Right renal pelvis (tissue), 4 donors: ENCODE measurements around the gene LARP4. TPM values are rescaled to one million over a fixed set of nuclear protein-coding genes. Genes with fewer than 3 reads are reported as not detected.
"Not testable (repeated sequence)": the region's sequence is repeated elsewhere in the genome, so short reads cannot be mapped to it uniquely, and the experiment has no call there.

Source experiments
- DNase-seq, 4 donors: peaks; one replicate each; pipeline ENCODE4 v3.0.0-alpha.2; 2013; ENCODE audit warnings: low read depth in 4 of 4, low spot score in 3 of 4, missing footprints in 1 of 4
- polyA plus RNA-seq, 4 donors: library from polyadenylated mRNA; unstranded; fragments of 120-200 nt; gene quantifications; one replicate each; pipeline ENCODE4 v1.2.1, GENCODE V29; 2013; ENCODE audit not compliant: insufficient read length in 4 of 4

LARP4 gene
- polyA plus RNA-seq, 4 donors: 35.4 to 48.7 (median 47.2) TPM

DNA sequence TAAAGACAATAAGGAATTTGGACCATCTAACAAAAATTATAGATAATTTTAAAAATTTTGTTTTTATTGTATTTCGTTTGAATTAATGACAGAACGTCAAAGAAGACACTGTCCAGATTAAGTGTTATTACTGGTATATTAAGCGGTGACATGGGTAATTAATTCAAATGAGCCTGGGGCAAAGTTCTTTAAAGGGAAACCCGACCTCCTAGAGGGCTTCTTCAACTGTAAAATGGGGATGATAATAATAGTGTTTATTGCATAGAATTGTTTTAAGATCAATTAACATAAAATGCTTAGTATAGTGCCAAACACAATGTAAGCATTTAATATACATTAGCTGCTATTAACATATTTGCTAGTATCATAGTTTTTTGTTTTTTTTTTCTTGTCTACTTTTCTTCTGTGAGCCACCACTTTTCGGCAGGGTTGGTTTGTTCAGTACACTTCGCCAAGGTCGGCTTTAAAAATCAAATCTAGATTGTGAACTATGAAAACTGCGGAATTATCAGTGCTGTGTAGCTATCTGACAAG is 514 bp upstream of the LARP4 start:
- DNase-seq: no peak

- DNase-seq: peak in 3 of 4 donors; percentile 33 to 44 (median 41)
Observed at GRCh38 chr12:50401500-50402081, 906 bp downstream of the LARP4 start.

- no peak for DNase-seq
Observed at GRCh38 chr12:50402264-50403000, 1.7 kb downstream of the LARP4 start.

- no peak for DNase-seq
Observed at GRCh38 chr12:50403001-50403440, 2.3 kb downstream of the LARP4 start.

GRCh38 chr12:50404307-50404706 is 3.6 kb downstream of the LARP4 start:
- no peak for DNase-seq

DNA sequence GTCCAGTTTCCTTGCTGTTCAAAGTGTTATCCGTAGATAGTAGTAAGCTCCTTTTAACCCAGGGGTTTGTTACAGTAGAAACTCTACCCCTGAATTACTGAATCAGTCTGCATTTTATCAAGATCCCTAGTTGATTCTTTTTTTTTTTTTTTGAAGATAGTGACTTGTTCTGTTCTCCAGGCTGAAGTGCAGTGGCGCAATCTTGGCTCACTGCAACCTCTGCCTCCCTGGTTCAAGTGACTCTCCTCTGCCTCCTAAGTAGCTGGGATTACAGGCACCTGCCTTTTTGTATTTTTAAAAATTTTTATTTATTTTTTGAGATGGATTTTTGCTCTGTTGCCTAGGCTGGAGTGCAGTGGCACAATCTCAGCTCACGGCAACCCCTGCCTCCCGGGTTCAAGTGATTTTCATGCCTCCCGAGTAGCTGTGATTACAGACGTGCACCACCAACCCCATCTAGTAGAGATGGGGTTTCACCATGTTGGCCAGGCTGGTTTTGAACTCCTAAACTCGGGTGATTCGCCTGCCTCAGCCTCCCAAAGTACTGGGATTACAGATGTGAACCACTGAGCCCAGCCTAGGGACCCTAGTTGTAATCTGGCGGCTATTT is 10.5 kb downstream of the LARP4 start:
- no peak for DNase-seq

- no peak for DNase-seq
Observed at GRCh38 chr12:50415899-50416479, 15.3 kb downstream of the LARP4 start.

GRCh38 chr12:50419112-50419909 is 18.6 kb downstream of the LARP4 start:
- DNase-seq: no peak

DNA sequence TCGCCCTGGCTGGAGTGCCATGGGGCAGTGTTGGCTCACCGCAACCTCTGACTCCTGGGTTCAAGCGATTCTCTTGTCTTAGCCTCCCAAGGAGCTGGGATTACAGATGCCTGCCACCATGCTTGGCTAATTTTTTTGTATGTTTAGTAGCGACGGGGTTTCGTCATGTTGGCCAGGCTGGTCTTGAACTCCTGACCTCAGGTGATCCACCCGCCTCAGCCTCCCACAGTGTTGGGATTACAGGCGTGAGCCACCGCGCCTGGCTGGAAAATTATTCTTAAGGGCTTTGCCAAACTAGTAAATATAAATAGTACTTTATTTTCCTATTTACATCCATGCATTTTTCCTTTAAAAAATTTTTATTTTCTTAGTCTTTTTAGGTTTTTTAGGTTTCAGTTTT is 22.2 kb downstream of the LARP4 start:
- DNase-seq: not testable (repeated sequence)

- not testable (repeated sequence) for DNase-seq
Observed at GRCh38 chr12:50423342-50423741, 22.7 kb downstream of the LARP4 start.

GRCh38 chr12:50425589-50426258 is 25.0 kb downstream of the LARP4 start:
- no peak for DNase-seq

GRCh38 chr12:50431656-50432055 is 31.0 kb downstream of the LARP4 start:
- not testable (repeated sequence) for DNase-seq

DNA sequence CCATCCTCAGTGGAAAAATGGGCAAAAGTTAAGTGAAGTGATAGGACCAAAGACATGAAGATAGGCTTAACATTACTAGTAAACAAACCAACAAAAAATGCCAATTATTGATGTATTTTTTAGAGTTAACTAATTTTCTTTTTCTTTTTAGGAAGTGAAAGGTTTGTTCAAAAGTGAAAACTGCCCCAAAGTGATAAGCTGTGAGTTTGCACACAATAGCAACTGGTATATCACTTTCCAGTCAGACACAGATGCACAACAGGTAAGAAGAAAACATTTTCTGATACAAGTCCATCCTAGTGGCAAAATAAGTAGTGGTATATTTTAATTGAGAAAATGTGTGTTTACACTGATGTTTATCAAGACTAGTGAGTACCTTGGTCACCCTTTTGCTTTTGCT is 39.6 kb downstream of the LARP4 start:
- no peak for DNase-seq

- DNase-seq: no peak
Observed at GRCh38 chr12:50441763-50442162, 41.1 kb downstream of the LARP4 start.

- no peak for DNase-seq
Observed at GRCh38 chr12:50442178-50442908, 41.7 kb downstream of the LARP4 start.

DNA sequence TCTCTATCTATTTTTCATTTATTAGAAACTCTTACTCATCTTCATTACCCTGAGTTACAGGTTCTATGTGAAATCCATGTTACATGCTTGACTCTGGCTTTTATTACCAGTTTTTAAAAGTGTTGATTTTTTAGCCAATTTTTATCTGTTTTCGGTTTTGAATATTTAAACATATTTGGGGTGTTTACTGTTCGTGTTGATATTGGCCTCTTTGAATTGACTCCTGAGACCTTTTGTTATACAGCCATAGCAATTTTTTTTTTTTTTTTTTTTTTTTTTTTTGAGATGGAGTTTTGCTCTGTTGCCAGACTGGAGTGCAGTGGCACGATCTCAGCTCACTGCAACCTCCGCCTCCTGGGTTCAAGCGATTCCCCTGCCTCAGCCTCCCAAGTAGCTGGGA is 49.0 kb downstream of the LARP4 start:
- not testable (repeated sequence) for DNase-seq

DNA sequence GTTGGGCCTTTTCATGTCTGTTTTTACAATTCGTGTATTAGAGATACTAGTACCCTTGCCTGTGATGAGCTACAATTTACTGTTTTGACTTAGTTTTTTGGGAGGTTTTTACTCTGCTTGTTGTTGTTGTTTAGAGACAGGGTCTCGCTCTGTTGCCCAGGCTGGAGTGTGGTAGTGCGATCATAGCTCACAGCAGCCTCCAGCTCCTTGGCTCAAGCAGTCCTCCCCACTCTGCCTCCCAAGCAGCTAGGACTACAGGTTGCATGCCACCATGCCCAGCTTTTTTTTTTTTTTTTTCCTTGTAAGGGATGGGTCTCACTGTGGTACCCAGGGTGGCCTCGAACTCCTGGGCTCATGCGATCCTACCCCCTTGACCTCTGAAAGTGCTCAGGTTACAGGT is 52.1 kb downstream of the LARP4 start:
- no peak for DNase-seq

- DNase-seq: no peak
Observed at GRCh38 chr12:50453872-50454271, 53.2 kb downstream of the LARP4 start.

DNA sequence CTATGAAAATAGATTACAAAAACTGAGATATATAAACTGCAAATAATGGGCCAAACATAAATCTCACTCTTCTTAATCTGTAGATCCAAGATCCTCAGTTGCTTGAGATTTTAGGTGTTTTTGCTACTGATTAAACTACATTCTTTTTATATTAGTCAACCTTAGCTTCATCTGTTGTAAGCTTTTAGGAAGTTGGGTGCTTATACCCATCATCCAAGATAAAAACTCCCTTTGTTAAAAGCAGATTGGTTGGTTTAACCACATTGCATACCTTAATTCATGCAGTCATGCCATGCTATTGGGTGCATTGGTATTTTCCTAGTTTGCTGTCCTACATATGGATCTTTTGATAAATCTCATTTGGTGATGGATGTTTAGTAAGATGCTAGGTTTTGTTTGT is 57.9 kb downstream of the LARP4 start:
- no peak for DNase-seq
